Stimulated activated naive B cell treated with anti-CD40 and anti-IgM and Interleukin-4, amounts not matched to agents 10 μg/mL and 1 μg/mL and 100 μg/mL, for 72 hours (primary cell): Measurements from ENCODE around the gene SERBP1.

Experiments
- ATAC-seq, 2 donors: fragments of 150-1000 bp; cut with Tn5 transposase; replicated peaks; 2 replicates each; pipeline ENCODE4 v1.10.0; 2021; ENCODE audit warnings: moderate library complexity in 1 of 2
- DNase-seq: peaks from one replicate; pipeline ENCODE4 v3.0.0; 2021
- H3K27ac Mint-ChIP-seq: one replicate; pipeline ENCODE4 v1.8.0; 2022; ENCODE audit warnings: mild to moderate bottlenecking, mixed read lengths
- H3K27me3 Mint-ChIP-seq, 2 donors: one replicate each; pipeline ENCODE4 v1.8.0; 2022; ENCODE audit warnings: mixed read lengths in 2 of 2
- H3K36me3 Mint-ChIP-seq, 2 donors: one replicate each; pipeline ENCODE4 v1.8.0; 2022; ENCODE audit warnings: mixed read lengths in 2 of 2, mild to moderate bottlenecking in 1 of 2
- H3K4me1 Mint-ChIP-seq, 2 donors: one replicate each; pipeline ENCODE4 v1.8.0; 2022; ENCODE audit warnings: mixed read lengths in 2 of 2, mild to moderate bottlenecking in 1 of 2
- H3K4me3 Mint-ChIP-seq, 2 donors: one replicate each; pipeline ENCODE4 v1.8.0; 2022; ENCODE audit warnings: mild to moderate bottlenecking in 2 of 2, mixed read lengths in 2 of 2, moderate library complexity in 1 of 2
- H3K9me3 Mint-ChIP-seq, 2 donors: one replicate each; pipeline ENCODE4 v1.8.0; 2022; ENCODE audit warnings: mixed read lengths in 2 of 2, mild to moderate bottlenecking in 1 of 2

The SERBP1 gene

GRCh38 chr1:67430358-67431155 lies at the start of gene SERBP1:
SERBP1 (minus strand) TSS chr1:67430402; CDS start chr1:67430300, 102 bp downstream.
- Mint-ChIP-seq H3K27me3 (no peaks in the 10 kb centered on the region), H3K36me3 (peaks cover 36 to 40% of the 10 kb centered on the region in 2 donors), H3K4me1 (peaks cover 26 to 50% of the 10 kb centered on the region in 2 donors), H3K4me3 (peak within 1 kb of the TSS; percentile 99), H3K9me3 (no peaks in the 10 kb centered on the region), H3K27ac (peak within 1 kb of the TSS; percentile 100)
- DNase-seq (peak; percentile 98), ATAC-seq (peak; percentile 86 to 92)

GRCh38 chr1:67479146-67479891 lies 49.1 kb upstream of the SERBP1 start:
- Mint-ChIP-seq H3K4me3 (no peak overlapping the region), H3K9me3 (no peaks in the 10 kb centered on the region), H3K36me3 (no peaks in the 10 kb centered on the region), H3K27me3 (no peaks in the 10 kb centered on the region), H3K4me1 (no peaks in the 10 kb centered on the region), H3K27ac (no peak overlapping the region)
- peak in 1 of 2 donors; percentile 36 for ATAC-seq
- no peak for DNase-seq

- no peaks in the 10 kb centered on the region for H3K4me1 Mint-ChIP-seq
- H3K27ac Mint-ChIP-seq, result no peak overlapping the region
- DNase-seq (no peak), ATAC-seq (no peak)
- H3K4me3 Mint-ChIP-seq, result no peak overlapping the region
- H3K36me3 Mint-ChIP-seq, result no peaks in the 10 kb centered on the region
- no peaks in the 10 kb centered on the region for H3K9me3 Mint-ChIP-seq
- H3K27me3 Mint-ChIP-seq, result no peaks in the 10 kb centered on the region
These were observed 46.7 kb upstream of the SERBP1 start for GRCh38 chr1:67476906-67477305.

- Mint-ChIP-seq H3K27ac (no peak overlapping the region), H3K4me3 (no peak overlapping the region), H3K27me3 (no peaks in the 10 kb centered on the region), H3K4me1 (no peaks in the 10 kb centered on the region), H3K9me3 (no peaks in the 10 kb centered on the region), H3K36me3 (no peaks in the 10 kb centered on the region)
- no peak for ATAC-seq
- DNase-seq, result no peak
These were observed 45.8 kb upstream of the SERBP1 start for GRCh38 chr1:67476006-67476482.

- H3K27me3 Mint-ChIP-seq, result no peaks in the 10 kb centered on the region
- no peak for ATAC-seq
- DNase-seq, result no peak
- H3K4me1 Mint-ChIP-seq, result no peaks in the 10 kb centered on the region
- no peaks in the 10 kb centered on the region for H3K36me3 Mint-ChIP-seq
- no peak overlapping the region for H3K27ac Mint-ChIP-seq
- no peaks in the 10 kb centered on the region for H3K9me3 Mint-ChIP-seq
- H3K4me3 Mint-ChIP-seq, result no peak overlapping the region
These were observed 41.9 kb upstream of the SERBP1 start for GRCh38 chr1:67472056-67472455.

- Mint-ChIP-seq H3K27me3 (peaks cover 0 to 3% of the 10 kb centered on the region in 2 donors), H3K4me1 (no peaks in the 10 kb centered on the region), H3K9me3 (no peaks in the 10 kb centered on the region), H3K36me3 (no peaks in the 10 kb centered on the region), H3K4me3 (no peak overlapping the region), H3K27ac (no peak overlapping the region)
- no peak for DNase-seq
- no peak for ATAC-seq
These were observed 39.2 kb upstream of the SERBP1 start for GRCh38 chr1:67469431-67469830.

- Mint-ChIP-seq H3K27me3 (peaks cover 0 to 3% of the 10 kb centered on the region in 2 donors), H3K27ac (no peak overlapping the region), H3K36me3 (no peaks in the 10 kb centered on the region), H3K4me1 (no peaks in the 10 kb centered on the region), H3K9me3 (no peaks in the 10 kb centered on the region), H3K4me3 (no peak overlapping the region)
- DNase-seq, result no peak
- ATAC-seq, result no peak
These were observed 38.0 kb upstream of the SERBP1 start for GRCh38 chr1:67468066-67468718.

- ATAC-seq (no peak), DNase-seq (no peak)
- Mint-ChIP-seq H3K4me3 (no peak overlapping the region), H3K27ac (no peak overlapping the region), H3K36me3 (no peaks in the 10 kb centered on the region), H3K27me3 (peaks cover 0 to 3% of the 10 kb centered on the region in 2 donors), H3K9me3 (no peaks in the 10 kb centered on the region), H3K4me1 (no peaks in the 10 kb centered on the region)
These were observed 35.2 kb upstream of the SERBP1 start for GRCh38 chr1:67465375-67465774.

GRCh38 chr1:67464746-67465145 lies 34.5 kb upstream of the SERBP1 start:
- no peak overlapping the region for H3K27ac Mint-ChIP-seq
- no peak for DNase-seq
- ATAC-seq, result no peak
- no peaks in the 10 kb centered on the region for H3K36me3 Mint-ChIP-seq
- H3K27me3 Mint-ChIP-seq, result peaks cover 0 to 3% of the 10 kb centered on the region in 2 donors
- no peaks in the 10 kb centered on the region for H3K4me1 Mint-ChIP-seq
- H3K4me3 Mint-ChIP-seq, result no peak overlapping the region
- H3K9me3 Mint-ChIP-seq, result no peaks in the 10 kb centered on the region

GRCh38 chr1:67464058-67464457 lies 33.9 kb upstream of the SERBP1 start:
- no peaks in the 10 kb centered on the region for H3K4me1 Mint-ChIP-seq
- no peaks in the 10 kb centered on the region for H3K9me3 Mint-ChIP-seq
- H3K27ac Mint-ChIP-seq, result no peak overlapping the region
- no peak for DNase-seq
- H3K4me3 Mint-ChIP-seq, result no peak overlapping the region
- peaks cover 0 to 3% of the 10 kb centered on the region in 2 donors for H3K27me3 Mint-ChIP-seq
- no peak for ATAC-seq
- H3K36me3 Mint-ChIP-seq, result no peaks in the 10 kb centered on the region

GRCh38 chr1:67463298-67463955 lies 33.2 kb upstream of the SERBP1 start:
- peaks cover 0 to 3% of the 10 kb centered on the region in 2 donors for H3K27me3 Mint-ChIP-seq
- H3K27ac Mint-ChIP-seq, result no peak overlapping the region
- no peaks in the 10 kb centered on the region for H3K4me1 Mint-ChIP-seq
- no peaks in the 10 kb centered on the region for H3K36me3 Mint-ChIP-seq
- ATAC-seq (no peak), DNase-seq (no peak)
- H3K4me3 Mint-ChIP-seq, result no peak overlapping the region
- no peaks in the 10 kb centered on the region for H3K9me3 Mint-ChIP-seq

- no peak for DNase-seq
- no peak for ATAC-seq
- H3K4me3 Mint-ChIP-seq, result no peak overlapping the region
- no peaks in the 10 kb centered on the region for H3K4me1 Mint-ChIP-seq
- no peaks in the 10 kb centered on the region for H3K9me3 Mint-ChIP-seq
- H3K27ac Mint-ChIP-seq, result no peak overlapping the region
- no peaks in the 10 kb centered on the region for H3K36me3 Mint-ChIP-seq
- H3K27me3 Mint-ChIP-seq, result no peaks in the 10 kb centered on the region
These were observed 30.7 kb upstream of the SERBP1 start for GRCh38 chr1:67460676-67461500.

- Mint-ChIP-seq H3K36me3 (no peaks in the 10 kb centered on the region), H3K27me3 (no peaks in the 10 kb centered on the region), H3K9me3 (no peaks in the 10 kb centered on the region), H3K27ac (no peak overlapping the region), H3K4me3 (no peak overlapping the region), H3K4me1 (no peaks in the 10 kb centered on the region)
- DNase-seq, result no peak
- no peak for ATAC-seq
These were observed 28.9 kb upstream of the SERBP1 start for GRCh38 chr1:67459068-67459467.
